Activated naive CD4-positive, alpha-beta T cell treated with anti-CD3 and anti-CD28 coated beads, Interleukin-2, amount 50 U/mL, for 24 hours (primary cell): ENCODE data around the gene CEMIP.

Experiments used
- H3K27ac Mint-ChIP-seq: one replicate; pipeline ENCODE4 v1.8.0; 2021; ENCODE audit warnings: mild to moderate bottlenecking, mixed read lengths
- H3K27me3 Mint-ChIP-seq: one replicate; pipeline ENCODE4 v1.8.0; 2021; ENCODE audit warnings: mixed read lengths
- H3K36me3 Mint-ChIP-seq: one replicate; pipeline ENCODE4 v1.8.0; 2021; ENCODE audit warnings: mixed read lengths
- H3K4me1 Mint-ChIP-seq: one replicate; pipeline ENCODE4 v1.8.0; 2021; ENCODE audit warnings: mixed read lengths
- H3K4me3 Mint-ChIP-seq: one replicate; pipeline ENCODE4 v1.8.0; 2021; ENCODE audit warnings: mild to moderate bottlenecking, mixed read lengths
- H3K9me3 Mint-ChIP-seq: one replicate; pipeline ENCODE4 v1.8.0; 2021; ENCODE audit warnings: mixed read lengths

The CEMIP gene

GRCh38 chr15:80978685-80979329 is 199.6 kb downstream of the CEMIP start:
- no peaks in the 10 kb centered on the region for H3K27me3 Mint-ChIP-seq
- H3K36me3 Mint-ChIP-seq: peaks cover 15% of the 10 kb centered on the region
- peak overlapping the region; percentile 89 for H3K27ac Mint-ChIP-seq
- no peak overlapping the region for H3K4me3 Mint-ChIP-seq
- no peaks in the 10 kb centered on the region for H3K9me3 Mint-ChIP-seq
- H3K4me1 Mint-ChIP-seq: peaks cover 72% of the 10 kb centered on the region

DNA sequence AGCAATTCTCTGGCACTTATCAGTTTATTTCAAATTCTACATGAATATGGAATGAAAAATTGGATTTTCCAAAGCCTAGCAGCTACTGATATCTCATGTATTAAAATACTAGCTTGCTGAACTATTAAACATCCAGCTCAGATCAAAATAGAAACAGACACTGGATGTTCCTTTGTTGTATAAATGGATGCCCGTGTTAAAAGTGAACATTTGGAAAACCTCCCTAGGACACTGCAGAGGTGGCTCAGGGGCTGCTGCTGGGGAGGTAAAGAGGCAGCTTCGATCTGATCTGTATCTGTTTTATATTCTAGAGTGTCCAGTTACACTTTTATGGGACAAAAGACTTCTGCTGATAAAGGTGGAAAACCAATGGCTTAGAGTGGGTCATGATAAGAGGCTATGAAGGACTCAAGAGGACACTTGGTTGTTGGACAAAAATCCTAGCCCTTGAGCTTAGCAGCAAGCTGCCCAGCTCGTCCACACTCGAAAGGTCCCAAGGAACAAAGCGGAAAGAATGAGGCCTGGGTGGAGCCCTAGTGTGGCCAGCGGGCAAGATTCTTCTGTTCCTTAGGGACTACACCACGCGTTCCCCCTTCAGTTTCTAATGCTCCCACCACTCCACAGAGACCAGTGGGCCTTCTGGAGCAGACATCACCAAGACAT is 200.5 kb downstream of the CEMIP start:
- peak overlapping the region; percentile 89 for H3K27ac Mint-ChIP-seq
- no peak overlapping the region for H3K4me3 Mint-ChIP-seq
- H3K9me3 Mint-ChIP-seq: no peaks in the 10 kb centered on the region
- peaks cover 19% of the 10 kb centered on the region for H3K36me3 Mint-ChIP-seq
- peaks cover 71% of the 10 kb centered on the region for H3K4me1 Mint-ChIP-seq
- no peaks in the 10 kb centered on the region for H3K27me3 Mint-ChIP-seq

GRCh38 chr15:80982205-80982604 is 203.0 kb downstream of the CEMIP start:
- no peaks in the 10 kb centered on the region for H3K9me3 Mint-ChIP-seq
- H3K36me3 Mint-ChIP-seq: peaks cover 19% of the 10 kb centered on the region
- peaks cover 71% of the 10 kb centered on the region for H3K4me1 Mint-ChIP-seq
- peak overlapping the region; percentile 76 for H3K27ac Mint-ChIP-seq
- H3K4me3 Mint-ChIP-seq: no peak overlapping the region
- no peaks in the 10 kb centered on the region for H3K27me3 Mint-ChIP-seq

DNA sequence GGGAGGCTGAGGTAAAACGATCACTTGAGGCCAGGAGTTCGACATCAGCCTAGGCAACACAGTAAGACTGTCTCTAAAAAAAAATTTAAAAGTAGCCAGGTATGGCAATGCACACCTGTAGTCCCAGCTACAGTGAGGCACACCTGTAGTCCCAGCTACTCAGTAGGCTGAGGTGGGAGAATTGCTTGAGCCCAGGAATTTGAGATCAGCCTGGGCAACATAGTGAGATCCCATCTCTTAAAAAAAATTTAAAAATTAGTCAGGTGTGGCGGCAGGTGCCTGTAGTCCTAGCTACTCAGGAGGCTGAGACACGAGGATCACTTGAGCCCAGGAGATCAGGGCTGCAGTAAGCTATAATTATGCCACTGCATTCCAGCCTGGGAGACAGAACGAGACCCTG is 203.7 kb downstream of the CEMIP start:
- H3K4me3 Mint-ChIP-seq: no peak overlapping the region
- peaks cover 67% of the 10 kb centered on the region for H3K4me1 Mint-ChIP-seq
- H3K36me3 Mint-ChIP-seq: peaks cover 19% of the 10 kb centered on the region
- H3K27me3 Mint-ChIP-seq: no peaks in the 10 kb centered on the region
- no peak overlapping the region for H3K27ac Mint-ChIP-seq
- no peaks in the 10 kb centered on the region for H3K9me3 Mint-ChIP-seq

GRCh38 chr15:80984856-80985255 is 205.7 kb downstream of the CEMIP start:
- Mint-ChIP-seq H3K27me3 (no peaks in the 10 kb centered on the region), H3K27ac (peak overlapping the region; percentile 1), H3K4me1 (peaks cover 60% of the 10 kb centered on the region), H3K36me3 (peaks cover 11% of the 10 kb centered on the region), H3K9me3 (no peaks in the 10 kb centered on the region), H3K4me3 (peak overlapping the region; percentile 47)

DNA sequence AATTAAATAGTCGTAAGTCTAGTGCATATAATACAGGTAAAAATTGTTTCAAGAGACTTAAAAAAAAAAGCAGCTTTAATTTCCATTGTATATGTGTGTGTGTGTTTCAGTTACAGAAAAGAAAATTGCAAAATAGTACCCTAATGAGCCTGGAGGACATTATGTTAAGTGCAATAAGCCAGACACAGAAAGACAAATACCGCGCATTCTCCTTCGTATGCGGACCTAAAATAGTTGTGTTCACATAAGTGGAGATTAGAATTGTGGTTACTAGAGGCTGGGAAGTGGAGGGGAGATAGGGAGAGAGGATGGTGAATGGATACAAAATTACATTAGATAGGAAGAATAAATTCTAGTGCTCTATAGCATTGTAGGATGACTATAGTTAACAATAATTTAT is 206.8 kb downstream of the CEMIP start:
- H3K36me3 Mint-ChIP-seq: peaks cover 11% of the 10 kb centered on the region
- peak overlapping the region; percentile 13 for H3K4me3 Mint-ChIP-seq
- no peak overlapping the region for H3K27ac Mint-ChIP-seq
- no peaks in the 10 kb centered on the region for H3K9me3 Mint-ChIP-seq
- H3K4me1 Mint-ChIP-seq: peaks cover 63% of the 10 kb centered on the region
- no peaks in the 10 kb centered on the region for H3K27me3 Mint-ChIP-seq

GRCh38 chr15:80986487-80986886 is 207.3 kb downstream of the CEMIP start:
- H3K27ac Mint-ChIP-seq: no peak overlapping the region
- H3K27me3 Mint-ChIP-seq: no peaks in the 10 kb centered on the region
- no peaks in the 10 kb centered on the region for H3K9me3 Mint-ChIP-seq
- peak overlapping the region; percentile 56 for H3K4me3 Mint-ChIP-seq
- peaks cover 11% of the 10 kb centered on the region for H3K36me3 Mint-ChIP-seq
- H3K4me1 Mint-ChIP-seq: peaks cover 68% of the 10 kb centered on the region

- Mint-ChIP-seq H3K36me3 (peaks cover 8% of the 10 kb centered on the region), H3K9me3 (no peaks in the 10 kb centered on the region), H3K27ac (peak overlapping the region; percentile 94), H3K27me3 (no peaks in the 10 kb centered on the region), H3K4me3 (peak overlapping the region; percentile 90), H3K4me1 (peaks cover 63% of the 10 kb centered on the region)
Measured at GRCh38 chr15:80988148-80988796, 209.1 kb downstream of the CEMIP start.

DNA sequence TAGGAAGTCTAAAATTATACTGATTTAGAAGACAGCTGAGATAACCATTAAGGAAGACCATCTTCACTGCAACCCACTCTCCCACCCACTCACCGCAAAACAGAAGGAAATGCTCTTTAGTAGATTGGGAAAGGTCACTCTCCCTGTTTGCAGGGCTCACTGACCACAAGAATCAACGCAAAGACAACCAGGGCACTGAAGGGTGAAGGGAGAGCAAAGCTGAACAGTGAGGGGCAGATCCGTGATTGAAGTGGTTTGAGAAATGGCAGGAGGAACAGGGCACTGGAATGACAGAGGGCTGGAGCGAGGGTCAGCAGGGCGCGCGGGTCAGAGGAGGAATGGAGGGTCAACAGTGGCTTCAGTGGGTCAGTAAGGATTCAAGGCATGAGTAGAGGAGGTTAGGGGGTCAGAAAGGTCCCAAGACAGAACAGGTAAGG is 209.9 kb downstream of the CEMIP start:
- Mint-ChIP-seq H3K36me3 (peaks cover 8% of the 10 kb centered on the region), H3K27ac (peak overlapping the region; percentile 94), H3K27me3 (no peaks in the 10 kb centered on the region), H3K4me1 (peaks cover 58% of the 10 kb centered on the region), H3K9me3 (no peaks in the 10 kb centered on the region), H3K4me3 (peak overlapping the region; percentile 90)

GRCh38 chr15:80989518-80990478 is 210.6 kb downstream of the CEMIP start, which contains the start of gene MESD:
MESD (minus strand) TSS chr15:80989819; CDS start chr15:80989791, 28 bp downstream.
- H3K36me3 Mint-ChIP-seq: peaks cover 4% of the 10 kb centered on the region
- H3K27ac Mint-ChIP-seq: peak within 1 kb of the TSS; percentile 94
- no peaks in the 10 kb centered on the region for H3K27me3 Mint-ChIP-seq
- H3K4me3 Mint-ChIP-seq: peak within 1 kb of the TSS; percentile 90
- H3K4me1 Mint-ChIP-seq: peaks cover 52% of the 10 kb centered on the region
- no peaks in the 10 kb centered on the region for H3K9me3 Mint-ChIP-seq

DNA sequence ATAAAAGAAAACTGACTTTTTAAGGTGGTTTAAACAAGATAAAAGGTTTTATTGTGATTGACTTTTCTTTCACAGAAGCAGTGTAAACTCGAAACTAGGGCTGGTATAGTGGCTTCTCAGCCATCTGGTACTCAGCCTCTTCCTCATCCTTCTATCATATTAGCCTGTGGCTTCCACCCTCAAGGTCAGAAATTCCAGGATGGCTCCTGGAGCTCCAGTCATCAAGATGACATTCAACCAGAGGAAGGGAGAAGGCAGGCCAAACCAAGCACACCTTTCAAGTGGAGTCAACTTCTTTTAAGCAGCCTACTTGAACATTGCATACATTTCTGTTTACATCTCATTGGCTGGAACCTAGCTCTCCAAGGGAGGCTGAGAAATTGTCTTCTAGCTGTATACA is 211.8 kb downstream of the CEMIP start:
- H3K27ac Mint-ChIP-seq: no peak overlapping the region
- H3K9me3 Mint-ChIP-seq: no peaks in the 10 kb centered on the region
- H3K27me3 Mint-ChIP-seq: no peaks in the 10 kb centered on the region
- peaks cover 48% of the 10 kb centered on the region for H3K4me1 Mint-ChIP-seq
- no peak overlapping the region for H3K4me3 Mint-ChIP-seq
- H3K36me3 Mint-ChIP-seq: peaks cover 4% of the 10 kb centered on the region

DNA sequence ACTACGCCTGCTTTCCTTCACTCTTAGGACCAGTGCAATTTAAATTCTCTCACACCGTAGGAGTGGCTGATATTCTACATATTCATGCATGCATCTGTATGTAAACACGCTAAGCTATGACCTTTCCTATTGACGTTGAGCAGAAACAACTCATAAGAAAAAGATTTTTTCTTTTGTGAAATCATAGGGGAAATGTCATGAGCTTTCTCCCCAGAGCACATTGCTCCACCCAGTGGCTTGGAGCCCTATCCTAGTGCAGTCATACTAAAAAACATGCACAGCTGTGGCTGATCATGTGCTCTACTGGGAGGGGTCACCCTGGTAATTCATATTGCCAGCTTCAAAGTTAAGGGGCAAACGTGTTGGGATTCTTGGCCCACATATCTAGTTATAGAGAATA is 212.3 kb downstream of the CEMIP start:
- Mint-ChIP-seq H3K4me1 (peaks cover 47% of the 10 kb centered on the region), H3K27ac (no peak overlapping the region), H3K27me3 (no peaks in the 10 kb centered on the region), H3K4me3 (no peak overlapping the region), H3K9me3 (no peaks in the 10 kb centered on the region), H3K36me3 (peaks cover 4% of the 10 kb centered on the region)

- peaks cover 41% of the 10 kb centered on the region for H3K4me1 Mint-ChIP-seq
- no peak overlapping the region for H3K27ac Mint-ChIP-seq
- no peaks in the 10 kb centered on the region for H3K27me3 Mint-ChIP-seq
- H3K4me3 Mint-ChIP-seq: no peak overlapping the region
- peaks cover 2% of the 10 kb centered on the region for H3K36me3 Mint-ChIP-seq
- no peaks in the 10 kb centered on the region for H3K9me3 Mint-ChIP-seq
Measured at GRCh38 chr15:80992006-80992405, 212.8 kb downstream of the CEMIP start.

- Mint-ChIP-seq H3K4me1 (peaks cover 38% of the 10 kb centered on the region), H3K27me3 (no peaks in the 10 kb centered on the region), H3K4me3 (no peak overlapping the region), H3K27ac (peak overlapping the region; percentile 59), H3K36me3 (peaks cover 2% of the 10 kb centered on the region), H3K9me3 (no peaks in the 10 kb centered on the region)
Measured at GRCh38 chr15:80992441-80992840, 213.3 kb downstream of the CEMIP start.

GRCh38 chr15:80996247-80996646 is 217.1 kb downstream of the CEMIP start:
- Mint-ChIP-seq H3K27ac (no peak overlapping the region), H3K27me3 (no peaks in the 10 kb centered on the region), H3K9me3 (no peaks in the 10 kb centered on the region), H3K4me1 (peaks cover 31% of the 10 kb centered on the region), H3K36me3 (no peaks in the 10 kb centered on the region), H3K4me3 (no peak overlapping the region)
